Stimulated activated CD4-positive, alpha-beta T cell treated with anti-CD3 and anti-CD28 coated beads, Interleukin-4, amount 100 ng/mL, for 24 hours (primary cell): ENCODE data around the gene CNTNAP2.
A peak's percentile ranks its signal among the peaks of the same experiment; 100 is the strongest.

Source experiments
- DNase-seq: peaks from one replicate; pipeline ENCODE4 v3.0.0-alpha.2; 2020

Gene CNTNAP2

DNA sequence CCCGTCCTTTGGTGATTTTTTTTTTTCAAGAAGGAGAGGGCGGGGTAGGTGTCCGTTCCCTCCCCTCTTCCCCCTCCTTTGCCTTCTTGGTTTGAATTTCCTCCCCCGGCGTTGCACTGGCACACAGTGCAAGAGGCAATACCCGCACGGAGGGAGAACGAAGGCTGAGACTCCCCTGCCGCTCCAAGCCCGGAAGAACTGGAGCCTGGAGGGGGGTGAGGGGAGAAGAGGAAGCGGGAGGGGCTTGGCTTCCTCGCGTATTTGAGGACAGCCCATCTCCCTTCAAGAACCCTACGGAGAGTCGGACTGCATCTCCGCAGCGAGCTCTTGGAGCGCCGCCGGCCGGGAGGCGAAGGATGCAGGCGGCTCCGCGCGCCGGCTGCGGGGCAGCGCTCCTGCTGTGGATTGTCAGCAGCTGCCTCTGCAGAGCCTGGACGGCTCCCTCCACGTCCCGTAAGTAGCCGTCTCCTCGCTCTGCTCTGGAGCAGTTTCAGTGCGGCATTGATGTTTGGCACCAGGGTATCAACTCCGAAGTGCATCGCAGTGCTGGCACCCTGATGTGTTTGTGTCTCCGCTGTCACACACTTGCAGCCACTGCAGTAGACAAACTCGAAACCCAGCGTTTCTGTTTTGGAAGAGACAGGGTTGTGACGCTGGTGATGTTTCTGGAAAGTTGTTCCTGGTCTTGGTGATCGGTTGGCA is at the start of gene CNTNAP2:
TSS of gene CNTNAP2 (plus strand) at position 281 of the 702 bp plus-strand sequence. CDS start at position 357, 76 bp downstream.
- DNase-seq, result no peak

DNA sequence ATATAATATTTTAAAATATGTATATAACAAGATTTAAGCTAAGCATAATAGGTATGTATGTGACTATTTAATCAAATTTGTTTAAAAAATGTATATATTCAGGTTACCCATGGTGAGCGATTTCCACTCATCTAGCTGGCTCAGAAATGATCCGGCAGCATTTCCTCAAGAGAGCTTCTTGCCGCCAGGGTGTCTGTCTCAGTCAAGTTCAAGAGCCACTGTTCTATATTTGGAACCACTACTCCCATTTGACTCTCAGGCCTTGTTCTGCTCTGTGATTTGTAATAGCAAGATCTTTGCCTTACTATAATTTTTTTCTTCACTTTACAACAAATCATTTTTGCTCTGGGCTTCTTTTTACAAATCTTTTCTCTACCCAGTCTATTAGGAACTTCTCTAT is 48.7 kb upstream of the CNTNAP2 start:
- DNase-seq, result no peak

DNA sequence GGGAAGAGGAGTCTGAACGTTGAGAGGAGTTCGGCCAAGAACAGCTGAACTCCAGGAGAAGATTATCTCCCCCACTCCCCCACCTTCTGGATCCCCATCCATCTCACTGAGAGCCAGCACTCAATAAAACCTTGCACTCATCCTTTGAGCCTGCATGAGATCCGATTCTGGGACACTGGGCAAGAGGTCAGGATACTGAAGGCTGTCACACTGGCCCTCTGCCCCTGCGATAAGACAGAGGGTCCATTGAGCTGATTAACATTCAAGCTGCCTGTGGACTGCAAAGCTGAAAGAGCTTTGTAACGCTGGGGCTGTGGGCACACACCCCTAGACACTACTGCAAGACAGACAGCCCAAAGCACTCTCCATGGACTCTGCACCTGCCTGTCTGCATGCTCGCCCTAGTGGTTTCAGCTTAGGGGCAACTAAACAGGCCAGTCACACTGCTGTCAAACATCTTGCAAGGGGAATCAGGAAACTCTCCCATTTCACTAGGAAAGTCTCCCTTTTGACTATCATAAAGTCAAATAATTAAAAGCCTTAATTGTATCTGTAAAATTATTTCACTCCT is 42.3 kb upstream of the CNTNAP2 start:
- DNase-seq, result no peak

DNA sequence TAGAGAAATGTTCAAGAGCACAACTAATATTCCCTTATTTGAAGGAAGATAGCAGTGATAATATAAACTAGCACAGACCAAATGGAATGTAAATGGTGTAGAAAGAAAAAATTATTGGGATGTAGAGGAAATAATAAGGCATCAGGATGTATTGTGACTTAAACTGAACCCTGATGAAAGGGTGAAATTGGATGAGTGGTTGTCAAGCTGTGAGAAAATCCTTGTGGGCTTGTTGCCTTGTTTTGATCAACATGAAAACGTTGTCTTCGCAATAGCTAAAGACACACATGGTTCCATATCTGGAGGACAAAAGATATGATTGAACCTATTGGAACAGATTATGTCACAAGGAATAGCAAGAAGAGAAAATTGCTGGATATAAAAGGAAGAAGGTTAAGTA is 40.3 kb upstream of the CNTNAP2 start:
- DNase-seq, result no peak

DNA sequence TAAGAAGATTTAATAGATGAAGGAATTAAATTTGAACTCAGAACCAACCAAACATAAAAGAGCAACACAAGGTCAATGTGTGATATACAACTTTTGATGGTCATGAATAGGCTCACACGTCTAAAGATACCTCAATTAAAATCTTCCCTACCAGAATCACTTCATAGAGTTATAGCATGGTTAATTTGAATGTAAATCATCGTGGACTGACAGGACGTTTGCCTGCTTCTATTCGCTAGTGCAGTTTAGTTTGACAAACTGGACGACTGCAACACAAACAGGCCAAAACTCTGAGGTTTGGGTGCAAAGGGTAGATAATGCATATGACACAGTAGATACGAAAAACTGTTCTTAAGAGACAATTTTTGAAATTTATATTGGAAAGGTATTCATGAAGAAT is 32.5 kb upstream of the CNTNAP2 start:
- DNase-seq, result no peak

DNA sequence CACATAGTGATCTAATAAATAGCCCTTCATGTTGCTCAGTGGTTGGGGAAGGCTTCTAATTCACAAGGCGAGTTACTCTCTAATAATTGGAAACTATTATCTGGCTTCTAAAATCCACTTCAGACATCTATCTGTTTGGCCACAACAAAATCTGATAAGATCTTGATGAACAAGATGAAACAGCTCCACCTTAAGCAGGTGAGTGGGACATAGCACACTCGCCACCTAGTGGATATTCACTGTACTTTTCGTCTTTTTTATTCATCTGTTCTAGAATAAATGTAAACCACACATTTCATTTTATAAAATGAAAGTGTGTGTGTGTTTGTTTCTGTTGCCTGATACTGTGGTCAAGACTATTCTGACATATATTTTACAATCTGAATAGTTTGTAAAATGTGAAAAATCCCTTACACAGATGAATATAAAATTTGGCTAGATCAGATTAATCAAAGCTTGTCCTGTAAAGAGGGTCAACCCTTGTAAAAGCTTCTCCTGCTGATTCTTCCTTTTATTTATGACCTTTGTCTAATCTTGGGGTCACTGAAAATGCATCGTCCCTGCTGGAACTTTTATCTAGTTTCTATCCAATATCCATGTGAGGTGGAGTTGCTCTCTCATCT is 26.5 kb upstream of the CNTNAP2 start:
- no peak for DNase-seq

DNA sequence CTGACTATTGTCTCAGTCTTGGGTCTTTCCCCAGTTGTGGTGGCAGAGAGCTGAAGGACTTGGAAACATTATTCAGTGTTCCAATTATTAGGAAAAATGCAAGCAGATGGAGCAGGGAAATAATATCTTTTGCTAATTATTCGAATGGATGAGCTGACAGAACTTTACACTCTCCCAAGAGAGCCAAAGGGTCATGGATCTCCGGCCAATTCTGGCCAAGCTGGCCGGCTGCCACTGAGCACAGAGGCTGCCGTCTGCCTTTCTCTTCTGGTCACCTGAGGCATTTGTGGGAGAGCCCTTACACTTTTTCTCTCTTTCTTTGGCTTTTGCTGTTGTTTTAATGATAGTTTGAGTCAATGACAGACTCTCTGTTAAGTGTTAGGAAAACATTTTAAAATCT is 22.2 kb upstream of the CNTNAP2 start:
- no peak for DNase-seq

DNA sequence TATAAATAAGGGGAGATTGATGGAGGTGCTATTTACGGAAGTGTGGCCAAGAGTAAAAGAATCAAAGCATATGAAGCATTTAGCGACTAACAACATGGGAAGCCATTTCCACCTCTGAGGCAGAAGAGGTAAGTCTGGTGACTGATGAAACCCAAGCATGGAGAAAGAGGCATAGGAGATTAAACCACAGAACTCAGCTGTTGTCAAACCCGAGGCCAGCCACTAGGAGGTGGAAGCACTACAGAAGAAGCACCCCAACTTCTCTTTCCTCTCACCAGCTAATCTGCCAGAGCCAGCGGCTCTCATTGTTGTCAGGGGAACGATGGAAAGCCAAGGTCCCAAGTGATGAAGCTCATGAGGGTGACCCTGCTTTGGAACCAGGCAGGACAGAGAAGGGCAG is 19.6 kb upstream of the CNTNAP2 start:
- DNase-seq, result no peak

DNA sequence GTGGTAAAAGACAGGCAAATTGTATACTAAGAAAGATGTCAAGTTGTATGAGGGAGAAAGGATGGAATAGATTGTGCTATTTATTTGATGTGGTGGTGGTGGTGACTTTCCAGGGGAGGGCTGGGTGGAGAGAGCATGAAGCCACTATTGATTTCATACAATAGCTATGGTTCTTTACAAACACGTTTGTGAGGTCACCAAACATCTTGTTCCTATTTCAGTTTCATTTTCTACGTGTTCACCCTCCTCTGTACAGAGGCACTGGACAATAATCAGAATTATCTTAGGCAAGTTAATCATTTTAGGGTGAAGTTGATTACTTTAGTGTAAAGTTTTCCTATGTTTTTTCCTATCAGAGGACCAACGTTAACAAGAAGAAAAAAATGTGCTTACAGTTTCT is 10.3 kb upstream of the CNTNAP2 start:
- DNase-seq, result no peak

DNA sequence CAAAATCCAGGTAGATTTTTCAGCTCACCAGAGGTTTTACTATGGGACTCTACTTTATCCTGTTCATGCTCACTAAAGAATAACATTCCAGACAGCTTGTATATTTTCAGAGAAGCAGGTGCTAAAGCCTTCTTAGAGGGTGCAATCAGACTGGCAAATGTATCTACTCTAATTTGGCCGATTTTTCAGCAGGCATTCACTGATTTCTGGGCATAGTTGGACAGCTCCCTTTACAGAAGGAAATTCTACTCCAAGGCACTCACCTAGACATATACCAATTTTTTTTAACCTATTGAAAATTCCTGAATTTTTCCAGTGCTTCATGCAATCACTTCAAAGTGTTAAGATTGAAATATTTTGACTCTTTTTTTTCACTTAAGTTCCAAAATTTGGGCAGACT is 3.8 kb upstream of the CNTNAP2 start:
- no peak for DNase-seq

DNA sequence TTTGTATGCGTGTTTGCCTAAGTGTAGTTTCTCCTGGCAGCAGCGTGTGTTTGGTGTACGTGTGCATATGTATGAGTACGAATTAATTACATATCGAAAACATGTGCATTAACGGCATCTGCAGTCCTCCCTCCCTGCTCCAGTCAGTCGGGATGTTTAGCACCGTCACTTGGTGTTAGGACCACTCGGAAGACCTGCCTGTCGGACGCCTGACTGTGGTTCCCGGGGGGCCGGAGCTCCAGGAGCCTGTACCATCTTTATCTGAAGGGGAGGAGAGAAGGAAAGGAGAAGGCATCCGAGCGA is 1.1 kb upstream of the CNTNAP2 start:
- no peak for DNase-seq

DNA sequence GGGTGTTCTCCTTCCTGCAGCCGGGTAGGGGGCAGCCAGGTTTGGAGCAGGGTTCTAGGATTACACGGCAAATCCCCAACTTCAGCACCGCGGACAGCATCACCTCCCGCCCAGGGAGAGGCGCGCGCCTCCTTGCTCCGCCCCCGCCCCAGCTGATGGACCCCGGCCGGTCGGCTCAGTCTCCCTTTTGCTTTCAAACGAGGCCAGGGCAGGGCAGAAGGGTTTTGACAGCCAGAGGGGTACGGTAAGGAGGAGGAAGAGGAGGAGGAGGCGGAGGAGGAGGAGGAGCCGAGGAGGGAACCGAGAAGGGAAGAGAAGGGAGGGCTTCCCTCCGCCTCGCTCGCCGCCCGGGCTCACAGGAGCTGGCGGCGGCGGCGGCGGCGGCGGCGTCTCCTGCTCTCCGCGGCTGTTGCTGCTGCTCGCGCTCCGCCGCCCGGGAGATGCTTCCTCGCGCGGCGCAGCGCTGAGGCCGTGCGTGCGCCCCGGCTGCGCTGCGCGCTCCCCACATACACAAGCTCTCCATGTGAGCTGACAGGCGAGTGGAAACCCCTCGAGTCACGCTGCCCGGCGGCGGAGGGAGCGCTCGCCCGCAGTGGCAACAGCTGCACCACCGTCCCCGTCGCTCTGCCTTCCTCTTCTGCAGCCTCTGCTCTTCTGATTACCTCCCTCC is 615 bp upstream of the CNTNAP2 start:
- peak; percentile 7 for DNase-seq

DNA sequence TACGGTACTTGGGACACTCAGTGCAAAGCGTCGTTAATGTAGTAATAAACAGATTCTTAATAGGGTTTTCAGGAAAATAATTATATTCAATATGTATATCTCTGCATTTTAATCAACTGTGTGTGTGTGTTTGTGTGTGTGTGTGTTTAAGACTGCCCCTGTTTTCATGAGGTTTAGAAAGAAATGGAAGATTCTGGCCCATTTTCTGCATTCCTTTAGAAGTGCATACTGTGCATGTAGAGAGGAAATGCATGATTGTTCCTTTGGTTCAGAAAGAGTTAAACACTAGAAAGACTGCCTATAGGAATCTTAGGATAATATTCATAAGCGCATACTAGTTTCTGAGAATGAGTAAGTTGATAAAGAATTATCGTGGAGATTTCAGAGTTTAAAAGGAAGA is 975 bp downstream of the CNTNAP2 start:
- DNase-seq, result no peak

DNA sequence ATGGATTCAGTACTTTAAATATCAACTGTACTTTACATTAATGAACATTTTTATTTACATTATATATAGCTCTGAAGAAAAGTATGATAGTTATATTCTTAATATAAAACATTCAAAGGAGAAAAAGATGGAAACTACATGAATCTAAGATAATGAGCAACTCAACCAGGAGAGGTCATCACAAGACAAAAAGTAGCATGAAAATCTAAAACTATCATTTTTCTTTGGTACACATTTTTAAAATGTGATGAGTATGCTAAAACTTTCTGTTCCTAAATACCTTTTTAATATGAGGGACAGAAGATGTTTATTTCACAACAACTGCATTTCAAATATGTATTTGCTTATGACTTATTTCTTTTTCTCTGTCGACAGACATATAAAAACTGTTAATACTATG is 2.4 kb downstream of the CNTNAP2 start:
- DNase-seq, result no peak

DNA sequence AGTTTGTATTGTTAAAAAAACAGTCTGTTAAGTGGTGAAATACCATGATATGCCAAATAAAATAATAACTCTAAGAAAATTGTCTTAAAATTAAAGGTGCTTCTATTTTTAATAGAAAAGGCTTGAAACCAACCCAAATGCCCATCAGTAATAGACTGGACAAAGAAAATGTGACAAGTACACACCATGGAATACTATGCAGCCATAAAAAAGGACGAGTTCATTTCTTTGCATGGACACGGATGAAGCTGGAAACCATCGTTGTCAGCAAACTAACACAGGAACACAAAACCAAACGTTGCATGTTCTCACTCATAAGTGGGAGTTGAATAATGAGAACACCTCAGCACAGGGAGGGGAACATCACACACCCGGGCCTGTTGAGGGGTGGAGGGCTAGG is 7.1 kb downstream of the CNTNAP2 start:
- DNase-seq, result no peak

DNA sequence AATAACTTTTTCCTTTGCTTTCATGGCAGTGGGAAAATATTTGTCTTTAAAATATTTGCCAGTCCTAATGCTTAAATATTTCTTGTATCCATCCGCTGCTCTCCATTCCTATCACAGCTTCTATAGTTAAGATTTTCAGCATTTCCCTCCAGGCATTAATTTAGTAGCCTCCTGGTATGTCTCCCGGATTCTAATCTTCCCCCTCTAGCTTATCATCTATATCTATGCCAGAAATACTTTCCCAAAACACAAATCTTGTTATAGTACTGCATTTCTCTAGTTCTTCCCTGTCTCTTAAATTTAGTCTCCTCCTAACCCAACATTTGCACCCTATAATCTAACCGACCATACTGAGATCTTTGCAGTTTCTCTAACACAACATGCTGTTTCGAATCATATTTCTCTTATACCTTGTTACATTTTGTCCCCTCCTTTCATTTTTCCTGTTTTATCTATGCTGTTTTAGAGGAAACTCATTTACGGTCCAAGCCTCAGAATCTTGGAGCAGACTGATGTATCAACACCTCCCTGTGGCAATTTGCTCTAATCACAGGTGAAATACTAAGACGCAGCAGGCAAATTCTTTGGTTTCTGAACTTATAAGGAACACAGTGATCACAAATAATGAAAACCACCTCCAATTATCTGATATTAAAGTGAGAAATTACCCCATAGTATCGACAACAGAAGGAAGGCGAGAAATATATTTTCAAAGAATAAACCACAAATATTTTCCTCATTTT is 10.3 kb downstream of the CNTNAP2 start:
- no peak for DNase-seq

DNA sequence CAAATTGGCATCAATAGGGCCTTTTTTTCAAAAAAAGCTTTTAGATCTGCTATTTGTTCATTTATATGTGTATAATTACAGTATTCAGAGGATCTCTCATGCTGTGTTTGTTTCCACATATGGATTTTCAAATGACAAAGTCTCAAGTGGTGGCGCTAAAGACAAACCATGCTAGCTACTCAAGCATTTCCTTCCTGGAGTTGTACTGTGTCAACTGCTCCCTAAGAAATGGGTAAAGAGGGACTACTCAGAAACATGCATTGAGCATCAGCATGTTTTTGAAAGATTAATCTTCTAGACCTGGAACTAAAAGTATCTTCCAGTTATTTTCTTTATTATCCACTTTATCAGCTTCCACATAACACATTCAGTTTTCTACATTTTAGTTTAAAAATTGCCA is 12.7 kb downstream of the CNTNAP2 start:
- DNase-seq, result no peak

DNA sequence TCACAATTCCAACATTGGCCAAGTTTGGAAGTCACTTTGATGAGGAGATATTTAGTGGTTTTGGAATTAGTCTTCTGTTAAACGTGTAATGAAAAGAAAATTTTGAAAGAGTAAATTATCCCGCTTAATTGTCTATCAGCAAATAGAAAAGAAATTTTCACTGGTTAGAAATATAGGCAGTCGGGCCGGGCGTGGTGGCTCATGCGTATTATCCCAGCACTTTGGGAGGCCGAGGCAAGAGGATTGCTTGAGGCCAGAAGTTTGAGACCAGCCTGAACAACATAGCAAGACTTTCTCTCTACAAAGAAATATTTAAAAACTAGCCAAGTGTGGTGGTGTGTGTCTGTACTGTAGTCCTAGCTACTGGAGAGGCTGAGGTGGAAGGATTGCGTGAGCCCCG is 13.4 kb downstream of the CNTNAP2 start:
- DNase-seq, result no peak

DNA sequence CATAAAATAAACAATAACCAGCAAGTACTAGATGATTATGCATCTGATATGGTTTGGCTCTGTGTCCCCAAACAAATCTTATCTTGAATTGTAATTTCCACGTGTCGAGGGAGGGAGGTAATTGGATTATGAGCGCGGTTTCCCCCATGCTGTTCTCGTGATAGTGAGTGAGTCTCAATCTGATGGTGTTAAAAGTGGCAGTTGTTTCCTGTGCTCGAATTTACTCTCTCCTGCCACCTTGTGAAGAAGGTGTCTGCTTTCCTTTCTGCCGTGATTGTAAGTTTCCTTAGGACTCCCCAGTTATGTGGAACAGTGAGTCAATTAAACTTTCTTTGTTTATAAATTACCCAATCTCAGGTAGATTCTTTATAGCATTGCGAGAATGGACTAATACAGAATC is 15.1 kb downstream of the CNTNAP2 start:
- DNase-seq, result no peak

DNA sequence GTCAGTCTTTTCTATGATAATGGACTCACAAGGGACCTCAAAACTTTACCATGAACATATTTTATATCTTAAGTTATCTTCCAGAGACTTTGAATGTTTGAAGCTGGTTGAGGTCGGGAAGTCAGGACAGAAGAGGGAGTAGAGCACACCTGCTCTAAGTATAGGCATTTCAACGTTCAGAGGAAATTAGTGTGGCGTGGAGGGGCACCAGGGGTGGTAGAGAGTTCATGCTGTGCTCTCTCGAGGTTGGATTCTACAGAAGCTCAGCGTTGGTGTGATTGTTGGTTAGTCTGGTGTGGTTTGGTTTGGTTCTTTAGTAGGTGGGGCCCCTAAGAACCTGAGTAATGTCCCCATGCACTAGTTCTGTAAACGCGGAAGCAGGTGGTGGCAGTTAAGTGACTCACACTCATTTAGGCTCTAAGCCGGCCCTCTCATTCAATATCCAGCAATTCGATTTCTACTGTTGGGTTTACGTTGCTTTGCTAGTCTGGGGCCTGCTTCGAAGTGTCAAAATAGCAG is 19.8 kb downstream of the CNTNAP2 start:
- no peak for DNase-seq

DNA sequence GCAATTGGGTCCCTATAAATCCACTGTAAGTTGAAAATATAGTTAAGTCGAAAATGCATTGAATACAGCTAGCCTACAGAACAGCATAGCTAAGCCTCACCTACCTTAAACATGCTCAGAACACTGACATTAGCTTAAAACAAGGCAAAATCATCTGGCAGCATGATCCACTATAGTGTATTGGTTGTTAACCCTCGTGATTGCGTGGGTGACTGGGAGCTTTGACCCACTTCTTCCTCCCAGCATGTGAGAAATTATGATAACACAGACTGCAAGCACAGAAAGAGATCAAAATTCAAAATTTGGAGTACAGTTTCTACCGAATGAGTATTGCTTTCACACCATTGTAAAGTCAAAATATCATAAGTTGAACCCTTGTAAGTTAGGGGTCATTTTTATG is 22.3 kb downstream of the CNTNAP2 start:
- no peak for DNase-seq

DNA sequence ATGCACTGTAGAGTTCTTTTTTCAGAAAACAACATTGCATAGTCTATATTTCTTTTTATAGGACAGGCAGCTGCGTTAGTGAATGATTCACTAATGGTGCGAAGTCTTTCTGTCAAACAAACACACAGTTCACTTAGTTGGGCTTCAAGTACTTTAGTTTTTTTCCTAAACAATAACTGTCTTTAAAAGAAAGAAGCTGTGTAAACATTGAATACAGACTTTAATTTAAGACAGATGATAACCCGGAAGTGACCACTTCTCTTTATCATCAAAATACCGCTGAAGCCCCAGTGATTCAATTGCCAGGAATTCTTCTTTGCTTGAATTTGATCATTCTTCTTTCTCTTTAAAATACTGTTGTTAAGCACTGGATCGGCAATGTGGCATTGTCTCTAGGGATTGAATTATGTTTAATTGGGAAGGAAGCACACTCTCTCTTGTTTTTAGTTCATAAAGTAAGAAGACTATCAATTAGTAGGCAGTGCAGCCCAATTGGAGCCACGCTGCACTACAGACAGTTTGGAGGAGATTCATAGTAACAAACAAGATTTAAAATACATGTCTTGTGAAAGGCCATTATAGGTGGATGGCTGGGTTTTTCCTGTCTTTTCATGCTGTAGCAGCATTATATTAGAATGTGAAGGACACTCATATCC is 30.4 kb downstream of the CNTNAP2 start:
- DNase-seq, result no peak

DNA sequence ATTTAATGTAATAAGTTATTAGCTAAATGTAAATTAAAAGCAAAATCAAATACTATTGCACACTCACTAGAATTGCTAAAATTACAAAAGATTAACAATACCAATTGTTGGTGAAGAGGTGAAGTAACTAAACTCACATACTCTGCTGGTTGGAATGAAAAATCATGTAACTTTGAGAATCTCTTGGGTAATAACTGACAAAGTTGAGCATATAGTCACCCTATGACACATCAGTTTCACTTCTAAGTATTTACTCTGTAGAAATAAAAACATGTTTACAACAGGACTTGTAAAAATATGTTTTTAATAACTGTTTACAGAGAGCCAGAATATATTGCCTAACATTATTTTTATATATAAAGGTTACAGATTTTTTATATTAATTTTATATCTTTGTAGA is 33.6 kb downstream of the CNTNAP2 start:
- no peak for DNase-seq
